Loucy (cell line): ENCODE results near the gene WDR64.

ENCODE experiments used
- H2AFZ ChIP-seq: fragments of 200-600 bp; sonication (generic); 2 replicates; pipeline ENCODE4 v1.6.0; 2016; ENCODE audit warnings: antibody characterized with exemption, mild to moderate bottlenecking, low read length, moderate library complexity
- H3F3A ChIP-seq: fragments of 200-600 bp; 2 replicates; pipeline ENCODE4 v1.6.0; 2016; ENCODE audit warnings: antibody characterized with exemption, low read depth, mild to moderate bottlenecking
- H3K27me3 ChIP-seq: fragments of 200-600 bp; sonication (generic); 2 replicates; pipeline ENCODE4 v1.6.1; 2014; ENCODE audit warnings: low read length, mild to moderate bottlenecking; ENCODE audit not compliant: insufficient read depth, poor library complexity, severe bottlenecking
- H3K36me3 ChIP-seq: fragments of 200-600 bp; sonication (generic); 2 replicates; pipeline ENCODE4 v1.6.1; 2016; ENCODE audit warnings: low read length; ENCODE audit not compliant: insufficient read depth
- H3K4me1 ChIP-seq: fragments of 200-600 bp; sonication (generic); 2 replicates; pipeline ENCODE4 v1.5.1; 2014; ENCODE audit warnings: low read length, mild to moderate bottlenecking; ENCODE audit not compliant: insufficient read depth, poor library complexity, severe bottlenecking
- H3K4me2 ChIP-seq: fragments of 200-600 bp; sonication (generic); 2 replicates; pipeline ENCODE4 v1.6.0; 2014; ENCODE audit warnings: antibody characterized with exemption, low read length, low read depth, mild to moderate bottlenecking; ENCODE audit not compliant: poor library complexity, severe bottlenecking
- H3K4me3 ChIP-seq: fragments of 200-600 bp; sonication (generic); 2 replicates; pipeline ENCODE4 v1.5.1; 2014; ENCODE audit warnings: low read length, mild to moderate bottlenecking, mixed read lengths; ENCODE audit not compliant: poor library complexity, severe bottlenecking
- H3K79me2 ChIP-seq: fragments of 200-600 bp; sonication (generic); 2 replicates; pipeline ENCODE4 v1.6.1; 2014; ENCODE audit warnings: low read length; ENCODE audit not compliant: insufficient read depth
- H3K9ac ChIP-seq: fragments of 200-600 bp; sonication (generic); 2 replicates; pipeline ENCODE4 v1.6.0; 2014; ENCODE audit warnings: mild to moderate bottlenecking, low read depth, low read length, moderate library complexity; ENCODE audit not compliant: poor library complexity, severe bottlenecking
- H3K9me2 ChIP-seq: fragments of 200-600 bp; sonication (generic); replicated peaks from 2 replicates; pipeline ENCODE4 v1.6.1; 2016; ENCODE audit warnings: low read depth, low read length, mixed read lengths
- H3K9me3 ChIP-seq: fragments of 200-600 bp; sonication (generic); 2 replicates; pipeline ENCODE4 v1.6.1; 2014; ENCODE audit warnings: mild to moderate bottlenecking, antibody characterized with exemption, low read length, low read depth; ENCODE audit not compliant: insufficient read depth
- H4K20me1 ChIP-seq: fragments of 200-600 bp; sonication (generic); 2 replicates; pipeline ENCODE4 v1.6.0; 2014; ENCODE audit warnings: antibody characterized with exemption, low read length, mild to moderate bottlenecking; ENCODE audit not compliant: insufficient read depth, poor library complexity, severe bottlenecking
- CTCF ChIP-seq: fragments of 200-600 bp; sonication (generic); conservative IDR thresholded peaks from 2 replicates; pipeline ENCODE4 v1.5.1; 2014; ENCODE audit warnings: mild to moderate bottlenecking, antibody characterized with exemption, low read length
- EZH2phosphoT487 ChIP-seq: fragments of 200-600 bp; IDR thresholded peaks from 2 replicates; pipeline ENCODE4 v1.6.1; 2018; ENCODE audit warnings: antibody characterized with exemption, mild to moderate bottlenecking, moderate library complexity, borderline replicate concordance

WDR64 gene

GRCh38 chr1:241624935-241625334 lies 27.1 kb upstream of the WDR64 start:
- Histone ChIP-seq H3K4me3 (no peak overlapping the region), H4K20me1 (no peaks in the 10 kb centered on the region), H2AFZ (no peak overlapping the region), H3K27me3 (no peaks in the 10 kb centered on the region), H3K9me2 (no peaks in the 10 kb centered on the region), H3F3A (no peaks in the 10 kb centered on the region), H3K4me1 (no peaks in the 10 kb centered on the region), H3K9ac (no peak overlapping the region), H3K36me3 (no peaks in the 10 kb centered on the region), H3K4me2 (no peak overlapping the region), H3K9me3 (no peaks in the 10 kb centered on the region), H3K79me2 (no peaks in the 10 kb centered on the region)
- TF ChIP-seq EZH2phosphoT487 (no peak), CTCF (no peak)

- H3K9ac ChIP-seq, result no peak overlapping the region
- no peaks in the 10 kb centered on the region for H3K9me2 ChIP-seq
- no peaks in the 10 kb centered on the region for H3K9me3 ChIP-seq
- no peaks in the 10 kb centered on the region for H3K36me3 ChIP-seq
- 0 out of 2 replicates have a peak overlapping the region, but pooled peaks have one; percentile 7 for H2AFZ ChIP-seq
- no peaks in the 10 kb centered on the region for H3F3A ChIP-seq
- H3K27me3 ChIP-seq, result no peaks in the 10 kb centered on the region
- no peak overlapping the region for H3K4me3 ChIP-seq
- no peak overlapping the region for H3K4me2 ChIP-seq
- no peaks in the 10 kb centered on the region for H3K4me1 ChIP-seq
- H4K20me1 ChIP-seq, result no peaks in the 10 kb centered on the region
- TF ChIP-seq EZH2phosphoT487 (no peak), CTCF (peak; percentile 80)
- no peaks in the 10 kb centered on the region for H3K79me2 ChIP-seq
Observed at GRCh38 chr1:241627453-241628259, 24.4 kb upstream of the WDR64 start.

GRCh38 chr1:241630005-241630404 lies 22.1 kb upstream of the WDR64 start:
- Histone ChIP-seq H3K4me1 (no peaks in the 10 kb centered on the region), H3K79me2 (no peaks in the 10 kb centered on the region)
- TF ChIP-seq CTCF, result no peak
- TF ChIP-seq EZH2phosphoT487, result no peak

More at GRCh38 chr1:241630005-241630404, 22.1 kb upstream of the WDR64 start:
- Histone ChIP-seq H3K4me2 (no peak overlapping the region), H4K20me1 (no peaks in the 10 kb centered on the region), H3K9ac (no peak overlapping the region), H2AFZ (no peak overlapping the region), H3K27me3 (no peaks in the 10 kb centered on the region), H3K9me2 (no peaks in the 10 kb centered on the region), H3K9me3 (no peaks in the 10 kb centered on the region), H3K36me3 (no peaks in the 10 kb centered on the region), H3F3A (no peaks in the 10 kb centered on the region), H3K4me3 (no peak overlapping the region)
